HepG2 (cell line): ENCODE data around the gene IL4I1. TPM values are rescaled to one million over a fixed set of nuclear protein-coding genes. Genes with fewer than 3 reads are reported as not detected.

Experiments used
- FOXA3 ChIP-seq: IDR thresholded peaks from 2 replicates; pipeline ENCODE4 v1.6.1; 2016; ENCODE audit warnings: missing genetic modification reagents, missing compliant biosample characterization
- HNRNPL ChIP-seq: fragments of 200-400 bp; formaldehyde crosslinking; IDR thresholded peaks from 2 replicates; pipeline ENCODE4 v1.6.1; 2017; ENCODE audit warnings: mild to moderate bottlenecking, low read depth, low read length
- HNRNPUL1 ChIP-seq: fragments of 200-400 bp; formaldehyde crosslinking; IDR thresholded peaks from 2 replicates; pipeline ENCODE4 v1.6.1; 2017; ENCODE audit warnings: low read depth, mild to moderate bottlenecking, low read length, moderate library complexity
- MED13 ChIP-seq: sonication (generic); formaldehyde crosslinking; IDR thresholded peaks from 2 replicates; pipeline ENCODE4 v1.5.0; 2020; ENCODE audit warnings: missing genetic modification reagents
- TARDBP ChIP-seq: sonication (generic); formaldehyde crosslinking; IDR thresholded peaks from 2 replicates; pipeline ENCODE4 v1.8.0; 2022; ENCODE audit warnings: mild to moderate bottlenecking, missing genetic modification reagents
- ZC3H4 ChIP-seq: sonication (generic); formaldehyde crosslinking; IDR thresholded peaks from 2 replicates; pipeline ENCODE4 v1.4.0; 2020; ENCODE audit warnings: missing genetic modification reagents, borderline replicate concordance
- ZMYM4 ChIP-seq: sonication (generic); formaldehyde crosslinking; IDR thresholded peaks from 2 replicates; pipeline ENCODE4 v1.8.1; 2023; ENCODE audit warnings: mild to moderate bottlenecking, missing genetic modification reagents
- ZNF263 ChIP-seq: sonication (generic); formaldehyde crosslinking; IDR thresholded peaks from 2 replicates; pipeline ENCODE4 v1.4.0; 2020; ENCODE audit warnings: missing genetic modification reagents
- ZNF513 ChIP-seq: sonication (generic); formaldehyde crosslinking; conservative IDR thresholded peaks from 2 replicates; pipeline ENCODE4 v1.5.0; 2020; ENCODE audit warnings: missing genetic modification reagents
- ZNF772 ChIP-seq: sonication (generic); formaldehyde crosslinking; IDR thresholded peaks from 2 replicates; pipeline ENCODE4 v1.5.0; 2020; ENCODE audit warnings: mild to moderate bottlenecking, missing genetic modification reagents
- polyA plus RNA-seq, 8 experiments: library from polyadenylated mRNA; depleted of rRNA in 3 of 8; stranded (reverse) in 7 of 8; unstranded in 1 of 8; fragments of >200 nt; fragmentation: Illumina TruSeq in 4 of 8; extraction: Trizol in 4 of 8; gene quantifications; 2 replicates each; pipeline versions ENCODE4 v1.2.1 to v1.2.3, GENCODE V29; 2011 to 2016; ENCODE audit warnings: low read depth in 4 of 8, missing spikeins in 1 of 8, mixed read lengths in 1 of 8; ENCODE audit not compliant: insufficient read depth in 1 of 8
- total RNA-seq, 5 experiments: library from RNA; depleted of rRNA; stranded (reverse); fragments of >200 nt; fragmentation: Illumina TruSeq; extraction: Trizol; gene quantifications; 2 replicates each; pipeline ENCODE4 v1.2.3, GENCODE V29; 2016; ENCODE audit warnings: low read depth in 1 of 5
- TF ChIP-seq, protein P1 (sequence below): sonication (generic); formaldehyde crosslinking; IDR thresholded peaks from 2 replicates; pipeline ENCODE4 v1.4.0; 2020; ENCODE audit warnings: mild to moderate bottlenecking, missing genetic modification reagents
- TF ChIP-seq, protein P2 (sequence below): sonication (generic); formaldehyde crosslinking; IDR thresholded peaks from 2 replicates; pipeline ENCODE4 v1.4.0; 2020; ENCODE audit warnings: mild to moderate bottlenecking, missing genetic modification reagents
- TF ChIP-seq, protein P3 (sequence below): sonication (generic); formaldehyde crosslinking; conservative IDR thresholded peaks from 2 replicates; pipeline ENCODE4 v1.4.0; 2020; ENCODE audit warnings: missing genetic modification reagents
- TF ChIP-seq, protein P4 (sequence below), 2 experiments: sonication (generic) in 1 of 2; formaldehyde crosslinking in 1 of 2; IDR thresholded peaks; 2 replicates each; pipeline versions ENCODE4 v1.4.0 to v1.6.1; 2018 to 2020; ENCODE audit warnings: missing genetic modification reagents in 2 of 2, borderline replicate concordance in 1 of 2, low read depth in 1 of 2, mild to moderate bottlenecking in 1 of 2, missing biosample characterization in 1 of 2
- TF ChIP-seq, protein P5 (sequence below): sonication (generic); formaldehyde crosslinking; IDR thresholded peaks from 2 replicates; pipeline ENCODE4 v1.8.0; 2022; ENCODE audit warnings: mild to moderate bottlenecking, missing genetic modification reagents, borderline replicate concordance
- TF ChIP-seq, protein P6 (sequence below): sonication (generic); formaldehyde crosslinking; IDR thresholded peaks from 2 replicates; pipeline ENCODE4 v1.8.0; 2022; ENCODE audit warnings: missing genetic modification reagents, mild to moderate bottlenecking, borderline replicate concordance
- TF ChIP-seq, protein P7 (sequence below): sonication (generic); formaldehyde crosslinking; IDR thresholded peaks from 2 replicates; pipeline ENCODE4 v1.5.1; 2020; ENCODE audit warnings: mild to moderate bottlenecking, moderate library complexity, missing genetic modification reagents

IL4I1 gene
- total and polyA plus RNA-seq, 2 of the 13 experiments (the other 11 are each of a cell fraction or from before 2014, with no cell fraction given) = not detected

DNA sequence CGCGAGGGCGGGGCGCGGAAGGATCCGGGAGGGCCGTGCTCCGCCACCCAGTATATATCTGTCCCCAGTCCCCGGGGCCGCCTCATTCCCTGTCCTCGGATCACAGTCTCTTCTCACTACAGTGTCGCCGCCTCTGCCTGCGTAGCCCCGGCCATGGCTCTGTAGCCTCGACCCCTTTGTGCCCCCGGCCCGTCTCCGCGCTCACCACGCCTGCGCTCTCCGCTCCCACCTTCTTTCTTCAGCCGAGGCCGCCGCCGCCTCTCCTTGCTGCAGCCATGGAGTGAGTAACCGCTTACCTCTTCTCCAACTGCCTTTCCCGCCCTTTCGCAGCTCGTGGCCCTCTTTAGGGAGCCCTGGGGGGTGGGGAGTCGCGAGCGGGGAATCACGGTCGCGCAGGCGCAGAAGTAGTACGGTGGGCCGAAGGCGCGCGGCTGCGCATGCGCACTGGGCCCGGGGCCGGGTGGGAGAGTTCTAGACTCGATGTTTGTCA is 32.5 kb upstream of the IL4I1 start, which contains the start of the genes ATF5 and NUP62 (continued):
- TF ChIP-seq, protein P1, sequence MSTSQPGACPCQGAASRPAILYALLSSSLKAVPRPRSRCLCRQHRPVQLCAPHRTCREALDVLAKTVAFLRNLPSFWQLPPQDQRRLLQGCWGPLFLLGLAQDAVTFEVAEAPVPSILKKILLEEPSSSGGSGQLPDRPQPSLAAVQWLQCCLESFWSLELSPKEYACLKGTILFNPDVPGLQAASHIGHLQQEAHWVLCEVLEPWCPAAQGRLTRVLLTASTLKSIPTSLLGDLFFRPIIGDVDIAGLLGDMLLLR (CRISPR knock-in tag) = peak; percentile 90
- TF ChIP-seq FOXA3 (CRISPR knock-in tag) (0 out of 2 replicates have a peak, but pooled peaks have one; percentile 17), ZNF263 (CRISPR knock-in tag) (peak; percentile 51), ZMYM4 (peak; percentile 56; the same call in 1 of the 2 replicates), ZNF513 (CRISPR knock-in tag) (no peak), ZC3H4 (CRISPR knock-in tag) (peak; percentile 24; the same call in 1 of the 2 replicates), MED13 (CRISPR knock-in tag) (peak; percentile 80), TARDBP (CRISPR knock-in tag) (peak; percentile 81; the same call in 1 of the 2 replicates), ZNF772 (CRISPR knock-in tag) (peak; percentile 10; the same call in 1 of the 2 replicates), HNRNPUL1 (0 out of 2 replicates have a peak, but pooled peaks have one; percentile 61), HNRNPL (peak; percentile 66; the same call in 1 of the 2 replicates)
- TF ChIP-seq, protein P2, sequence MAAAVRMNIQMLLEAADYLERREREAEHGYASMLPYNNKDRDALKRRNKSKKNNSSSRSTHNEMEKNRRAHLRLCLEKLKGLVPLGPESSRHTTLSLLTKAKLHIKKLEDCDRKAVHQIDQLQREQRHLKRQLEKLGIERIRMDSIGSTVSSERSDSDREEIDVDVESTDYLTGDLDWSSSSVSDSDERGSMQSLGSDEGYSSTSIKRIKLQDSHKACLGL (CRISPR knock-in tag) = peak; percentile 86
- TF ChIP-seq, protein P3, sequence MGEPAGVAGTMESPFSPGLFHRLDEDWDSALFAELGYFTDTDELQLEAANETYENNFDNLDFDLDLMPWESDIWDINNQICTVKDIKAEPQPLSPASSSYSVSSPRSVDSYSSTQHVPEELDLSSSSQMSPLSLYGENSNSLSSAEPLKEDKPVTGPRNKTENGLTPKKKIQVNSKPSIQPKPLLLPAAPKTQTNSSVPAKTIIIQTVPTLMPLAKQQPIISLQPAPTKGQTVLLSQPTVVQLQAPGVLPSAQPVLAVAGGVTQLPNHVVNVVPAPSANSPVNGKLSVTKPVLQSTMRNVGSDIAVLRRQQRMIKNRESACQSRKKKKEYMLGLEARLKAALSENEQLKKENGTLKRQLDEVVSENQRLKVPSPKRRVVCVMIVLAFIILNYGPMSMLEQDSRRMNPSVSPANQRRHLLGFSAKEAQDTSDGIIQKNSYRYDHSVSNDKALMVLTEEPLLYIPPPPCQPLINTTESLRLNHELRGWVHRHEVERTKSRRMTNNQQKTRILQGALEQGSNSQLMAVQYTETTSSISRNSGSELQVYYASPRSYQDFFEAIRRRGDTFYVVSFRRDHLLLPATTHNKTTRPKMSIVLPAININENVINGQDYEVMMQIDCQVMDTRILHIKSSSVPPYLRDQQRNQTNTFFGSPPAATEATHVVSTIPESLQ (CRISPR knock-in tag) = 0 out of 2 replicates have a peak, but pooled peaks have one; percentile 50
- TF ChIP-seq, protein P4, sequence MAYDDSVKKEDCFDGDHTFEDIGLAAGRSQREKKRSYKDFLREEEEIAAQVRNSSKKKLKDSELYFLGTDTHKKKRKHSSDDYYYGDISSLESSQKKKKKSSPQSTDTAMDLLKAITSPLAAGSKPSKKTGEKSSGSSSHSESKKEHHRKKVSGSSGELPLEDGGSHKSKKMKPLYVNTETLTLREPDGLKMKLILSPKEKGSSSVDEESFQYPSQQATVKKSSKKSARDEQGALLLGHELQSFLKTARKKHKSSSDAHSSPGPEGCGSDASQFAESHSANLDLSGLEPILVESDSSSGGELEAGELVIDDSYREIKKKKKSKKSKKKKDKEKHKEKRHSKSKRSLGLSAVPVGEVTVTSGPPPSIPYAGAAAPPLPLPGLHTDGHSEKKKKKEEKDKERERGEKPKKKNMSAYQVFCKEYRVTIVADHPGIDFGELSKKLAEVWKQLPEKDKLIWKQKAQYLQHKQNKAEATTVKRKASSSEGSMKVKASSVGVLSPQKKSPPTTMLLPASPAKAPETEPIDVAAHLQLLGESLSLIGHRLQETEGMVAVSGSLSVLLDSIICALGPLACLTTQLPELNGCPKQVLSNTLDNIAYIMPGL (CRISPR knock-in tag; IDR thresholded peaks at IDR 0.05; ENCODE audit: borderline replicate concordance in 1 of 2, low read depth in 1 of 2) = peak; percentile 77 to 88; a peak in 3 of 4 replicates
- TF ChIP-seq, protein P5, sequence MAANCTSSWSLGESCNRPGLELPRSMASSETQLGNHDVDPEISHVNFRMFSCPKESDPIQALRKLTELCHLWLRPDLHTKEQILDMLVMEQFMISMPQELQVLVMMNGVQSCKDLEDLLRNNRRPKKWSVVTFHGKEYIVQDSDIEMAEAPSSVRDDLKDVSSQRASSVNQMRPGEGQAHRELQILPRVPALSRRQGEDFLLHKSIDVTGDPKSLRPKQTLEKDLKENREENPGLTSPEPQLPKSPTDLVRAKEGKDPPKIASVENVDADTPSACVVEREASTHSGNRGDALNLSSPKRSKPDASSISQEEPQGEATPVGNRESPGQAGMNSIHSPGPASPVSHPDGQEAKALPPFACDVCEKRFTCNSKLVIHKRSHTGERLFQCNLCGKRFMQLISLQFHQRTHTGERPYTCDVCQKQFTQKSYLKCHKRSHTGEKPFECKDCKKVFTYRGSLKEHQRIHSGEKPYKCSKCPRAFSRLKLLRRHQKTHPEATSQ (CRISPR knock-in tag) = peak; percentile 82; the same call in 1 of the 2 replicates
- TF ChIP-seq, protein P6, sequence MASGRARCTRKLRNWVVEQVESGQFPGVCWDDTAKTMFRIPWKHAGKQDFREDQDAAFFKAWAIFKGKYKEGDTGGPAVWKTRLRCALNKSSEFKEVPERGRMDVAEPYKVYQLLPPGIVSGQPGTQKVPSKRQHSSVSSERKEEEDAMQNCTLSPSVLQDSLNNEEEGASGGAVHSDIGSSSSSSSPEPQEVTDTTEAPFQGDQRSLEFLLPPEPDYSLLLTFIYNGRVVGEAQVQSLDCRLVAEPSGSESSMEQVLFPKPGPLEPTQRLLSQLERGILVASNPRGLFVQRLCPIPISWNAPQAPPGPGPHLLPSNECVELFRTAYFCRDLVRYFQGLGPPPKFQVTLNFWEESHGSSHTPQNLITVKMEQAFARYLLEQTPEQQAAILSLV (CRISPR knock-in tag) = peak; percentile 96; the same call in 1 of the 2 replicates
- TF ChIP-seq, protein P7, sequence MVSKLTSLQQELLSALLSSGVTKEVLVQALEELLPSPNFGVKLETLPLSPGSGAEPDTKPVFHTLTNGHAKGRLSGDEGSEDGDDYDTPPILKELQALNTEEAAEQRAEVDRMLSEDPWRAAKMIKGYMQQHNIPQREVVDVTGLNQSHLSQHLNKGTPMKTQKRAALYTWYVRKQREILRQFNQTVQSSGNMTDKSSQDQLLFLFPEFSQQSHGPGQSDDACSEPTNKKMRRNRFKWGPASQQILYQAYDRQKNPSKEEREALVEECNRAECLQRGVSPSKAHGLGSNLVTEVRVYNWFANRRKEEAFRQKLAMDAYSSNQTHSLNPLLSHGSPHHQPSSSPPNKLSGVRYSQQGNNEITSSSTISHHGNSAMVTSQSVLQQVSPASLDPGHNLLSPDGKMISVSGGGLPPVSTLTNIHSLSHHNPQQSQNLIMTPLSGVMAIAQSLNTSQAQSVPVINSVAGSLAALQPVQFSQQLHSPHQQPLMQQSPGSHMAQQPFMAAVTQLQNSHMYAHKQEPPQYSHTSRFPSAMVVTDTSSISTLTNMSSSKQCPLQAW = peak; percentile 81
